Stimulated activated CD8-positive, alpha-beta memory T cell treated with anti-CD3 and anti-CD28 coated beads, Interleukin-2, amount 100 ng/mL, for 48 hours (primary cell): ENCODE measurements around the gene TMEM176A.

ENCODE experiments used
- DNase-seq, 2 donors: peaks; one replicate each; pipeline ENCODE4 v3.0.0-alpha.2; 2020; ENCODE audit warnings: low read depth in 2 of 2

Gene TMEM176A

GRCh38 chr7:150848561-150849115, 48.1 kb downstream of the TMEM176A start:
- DNase-seq: no peak

GRCh38 chr7:150849204-150849775, 48.7 kb downstream of the TMEM176A start:
- no peak for DNase-seq

GRCh38 chr7:150850273-150850672, 49.7 kb downstream of the TMEM176A start:
- no peak for DNase-seq

GRCh38 chr7:150851492-150852370, 51.2 kb downstream of the TMEM176A start:
- no peak for DNase-seq

- DNase-seq: no peak
Measured at GRCh38 chr7:150852371-150852905, 51.9 kb downstream of the TMEM176A start, which contains the start of gene AOC1. AOC1 (plus strand) TSS chr7:150852517; CDS start chr7:150856471, 3,954 bp downstream.

GRCh38 chr7:150854066-150855000, 53.8 kb downstream of the TMEM176A start:
- no peak for DNase-seq
